Inferior parietal cortex (tissue), 1 donor: ENCODE data around the gene CUL5.

Experiments
- DNase-seq: peaks from one replicate; pipeline ENCODE4 v3.0.0-alpha.2; 2016; ENCODE audit errors: extremely low spot score

The CUL5 gene

GRCh38 chr11:108008656-108009496 is at the start of gene CUL5:
Gene CUL5 (plus strand): TSS chr11:108008898. CDS start chr11:108009349, 451 bp downstream.
- peak; percentile 93 for DNase-seq

DNA sequence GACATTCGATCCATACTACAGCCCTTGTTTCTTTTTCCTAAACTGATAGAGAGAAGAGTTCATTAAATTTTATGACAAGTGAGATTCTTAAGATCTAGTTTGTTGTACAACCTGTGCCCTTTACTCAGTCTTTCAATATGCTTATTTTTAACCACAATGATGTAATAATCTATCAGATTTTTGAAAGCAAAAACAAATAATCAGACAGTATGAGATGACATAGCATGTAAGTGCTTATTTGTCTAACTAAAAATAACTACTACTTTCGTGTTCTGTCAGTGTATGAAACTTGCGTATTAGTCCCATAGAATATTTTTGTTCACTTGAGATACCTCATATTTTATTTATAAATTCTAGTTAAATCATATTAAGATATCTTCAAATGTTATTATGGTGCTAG is 47.2 kb upstream of the CUL5 start:
- DNase-seq = no peak

GRCh38 chr11:107962181-107962580 is 46.5 kb upstream of the CUL5 start:
- no peak for DNase-seq

DNA sequence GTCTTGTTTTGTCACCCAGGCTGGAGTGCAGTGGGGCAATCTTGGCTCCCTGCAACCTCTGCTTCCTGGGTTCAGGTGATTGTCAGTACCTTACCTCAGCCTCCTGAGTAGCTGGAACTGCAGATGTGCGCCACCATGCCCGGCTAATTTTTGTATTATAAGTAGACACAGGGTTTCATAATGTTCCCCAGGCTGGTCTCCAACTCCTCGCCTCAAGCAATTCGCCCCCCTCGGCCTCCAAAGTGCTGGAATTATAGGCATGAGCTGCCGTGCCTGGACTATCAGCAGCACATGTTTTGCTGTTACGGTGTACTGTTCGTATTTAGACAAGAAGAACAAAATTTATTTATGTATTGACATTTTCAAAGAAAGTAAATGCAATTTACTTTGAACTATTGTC is 45.6 kb upstream of the CUL5 start:
- no peak for DNase-seq

- DNase-seq = no peak
These were observed 39.5 kb upstream of the CUL5 start for GRCh38 chr11:107969219-107969618.

DNA sequence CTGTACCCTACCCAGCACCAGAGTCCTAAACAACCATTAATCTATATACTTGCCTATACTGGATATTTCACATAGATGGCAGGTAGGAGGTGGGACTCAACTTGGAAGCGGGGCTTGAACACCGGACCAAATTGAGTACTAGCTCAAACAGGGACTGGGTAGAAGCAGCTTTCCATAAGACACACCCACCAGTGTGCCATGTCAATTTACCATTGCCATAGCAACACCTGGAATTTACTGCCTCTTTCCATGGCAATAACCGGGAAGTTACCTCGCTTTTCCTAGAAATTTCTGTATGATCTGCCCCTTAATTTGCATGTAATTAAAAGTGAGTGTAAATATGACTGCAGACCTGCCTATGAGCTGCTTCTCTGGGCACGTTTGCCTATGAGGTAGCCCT is 38.6 kb upstream of the CUL5 start:
- no peak for DNase-seq

GRCh38 chr11:107973641-107974040 is 35.1 kb upstream of the CUL5 start:
- DNase-seq = no peak

- no peak for DNase-seq
These were observed 20.1 kb upstream of the CUL5 start for GRCh38 chr11:107988397-107989158.

- no peak for DNase-seq
These were observed 16.8 kb upstream of the CUL5 start for GRCh38 chr11:107991868-107992414.

DNA sequence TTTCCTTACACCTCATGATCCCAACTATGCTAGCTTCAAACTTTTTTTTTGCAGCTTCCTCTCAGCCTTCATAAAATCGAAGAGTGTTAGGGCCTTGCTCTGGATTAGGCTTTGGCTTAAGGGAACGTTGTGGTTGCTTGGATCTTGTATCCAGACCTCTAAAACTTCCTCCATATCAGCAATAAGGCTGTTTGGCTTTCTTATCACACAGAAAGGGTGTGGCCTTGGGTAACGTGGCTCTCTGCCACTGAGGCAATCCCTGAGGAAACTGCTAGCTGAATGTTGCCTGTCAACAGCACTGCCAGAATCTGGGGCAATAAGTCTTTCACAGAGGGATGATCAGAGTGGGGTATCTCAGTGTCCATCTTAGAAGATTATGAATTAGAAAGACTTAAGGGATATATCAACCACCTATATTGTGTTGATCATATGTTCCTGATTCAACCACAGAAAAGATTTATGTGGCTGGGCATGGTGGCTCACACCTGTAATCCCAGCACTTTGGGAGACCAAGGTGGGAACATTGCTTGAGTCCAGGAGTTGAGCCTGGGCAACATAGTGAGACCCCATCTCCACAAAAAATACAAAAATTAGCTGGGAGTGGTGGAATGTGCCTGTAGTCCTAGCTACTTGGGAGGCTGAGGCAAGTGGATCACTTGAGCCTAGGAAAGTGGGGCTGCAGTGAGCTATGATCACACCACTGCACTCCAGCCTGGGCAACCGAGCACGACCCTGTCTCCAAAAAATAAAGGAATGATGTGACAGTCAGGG is 12.5 kb upstream of the CUL5 start:
- DNase-seq = no peak

- no peak for DNase-seq
These were observed 9.9 kb upstream of the CUL5 start for GRCh38 chr11:107998761-107999160.

GRCh38 chr11:107999759-108000455 is 8.8 kb upstream of the CUL5 start:
- DNase-seq = no peak

GRCh38 chr11:108002476-108002875 is 6.2 kb upstream of the CUL5 start:
- DNase-seq = no peak

GRCh38 chr11:108003623-108004022 is 5.1 kb upstream of the CUL5 start:
- DNase-seq = no peak

GRCh38 chr11:108007819-108008218 is 879 bp upstream of the CUL5 start:
- no peak for DNase-seq

DNA sequence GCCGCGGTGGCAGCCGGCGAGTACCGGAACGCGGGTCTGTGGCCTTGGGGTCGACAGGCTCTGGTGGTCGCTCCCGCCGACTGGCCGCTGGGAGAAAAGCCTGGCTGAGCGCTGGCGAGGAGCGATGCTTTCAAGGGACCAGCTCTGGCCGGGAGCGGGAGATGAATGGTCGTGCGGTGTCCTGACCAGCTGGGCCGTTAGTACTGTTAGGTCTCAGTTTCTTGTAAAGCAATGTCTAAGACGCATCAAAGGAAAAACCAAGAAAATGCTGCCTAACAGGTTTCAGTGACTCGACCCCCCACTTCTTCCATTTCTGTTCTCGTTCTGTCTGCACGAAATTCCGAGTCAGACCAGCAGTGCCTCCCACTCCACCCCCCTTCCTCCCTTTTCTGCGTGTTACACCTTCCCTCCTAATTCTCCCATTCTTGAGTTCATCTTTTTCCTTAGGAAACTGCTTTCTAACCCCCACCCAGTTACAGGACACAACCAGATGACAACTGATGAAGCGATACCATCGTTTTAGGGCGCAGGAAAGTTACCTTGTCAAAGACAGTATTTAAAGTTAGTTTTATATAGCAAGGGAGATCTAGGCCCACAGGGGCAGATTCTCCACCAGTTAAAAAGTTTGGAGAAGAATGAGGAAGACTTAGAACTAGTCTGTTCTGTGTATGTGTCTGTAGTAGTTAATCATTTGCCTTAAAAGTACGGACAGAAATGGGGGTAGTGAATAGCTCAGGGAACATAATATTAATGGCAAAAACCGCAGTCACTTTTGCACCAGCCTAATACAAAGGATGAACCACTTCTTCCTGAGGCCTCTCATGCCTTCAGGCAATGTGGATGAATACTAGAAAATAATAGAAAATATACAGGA is 1.0 kb downstream of the CUL5 start:
- DNase-seq = peak; percentile 4

DNA sequence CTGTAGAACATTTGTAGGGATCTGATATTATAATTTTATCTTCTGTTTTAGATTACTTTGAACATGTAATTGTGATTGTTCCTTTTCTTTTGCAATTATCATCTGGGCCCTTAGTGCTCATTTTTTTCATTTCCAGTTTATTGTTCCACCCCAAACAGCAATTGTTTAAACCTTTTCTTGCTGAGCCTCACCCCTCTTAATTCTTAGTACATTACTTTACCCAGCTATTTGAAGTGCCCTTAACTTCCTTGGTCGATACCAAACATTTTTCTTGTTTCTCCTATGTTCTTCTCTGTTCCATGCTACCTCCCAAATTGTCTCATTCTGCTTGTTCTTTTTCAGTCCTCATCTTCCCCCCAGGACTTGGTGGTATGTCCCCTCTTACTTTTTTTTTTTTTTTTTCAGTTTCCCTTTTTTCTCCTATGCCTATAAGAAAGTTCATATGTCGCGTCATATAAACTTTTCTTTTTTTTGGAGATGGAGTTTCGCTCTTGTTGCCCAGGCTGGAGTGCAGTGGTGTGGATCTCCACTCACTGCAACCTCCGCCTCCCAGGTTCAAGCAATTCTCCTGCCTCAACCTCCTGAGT is 3.5 kb downstream of the CUL5 start:
- DNase-seq = no peak

- DNase-seq = no peak
These were observed 7.9 kb downstream of the CUL5 start for GRCh38 chr11:108016647-108017046.

- DNase-seq = no peak
These were observed 10.0 kb downstream of the CUL5 start for GRCh38 chr11:108018708-108019107.
